ENCODE measurements around the gene PDZD8.
"Not testable (repeated sequence)": the region's sequence is repeated elsewhere in the genome, so short reads cannot be mapped to it uniquely, and the experiment has no call there.

The PDZD8 gene

GRCh38 chr10:117303451-117303850, 71.8 kb downstream of the PDZD8 start:
- FAIRE-seq; DNase-seq (ENCODE audit: insufficient read length, low spot score): not testable (repeated sequence)

GRCh38 chr10:117300671-117301070, 74.6 kb downstream of the PDZD8 start:
- DNase-seq (ENCODE audit: insufficient read length, low spot score), result no peak

GRCh38 chr10:117299435-117299834, 75.8 kb downstream of the PDZD8 start:
- no peak for DNase-seq (ENCODE audit: insufficient read length, low spot score)
- no peak for FAIRE-seq

More at GRCh38 chr10:117300671-117301070, 74.6 kb downstream of the PDZD8 start:
- no peak for FAIRE-seq

- DNase-seq (ENCODE audit: insufficient read length, low spot score) (no peak), FAIRE-seq (no peak)
These were observed 77.0 kb downstream of the PDZD8 start for GRCh38 chr10:117298219-117298618.

GRCh38 chr10:117294735-117295134, 80.5 kb downstream of the PDZD8 start:
- DNase-seq (ENCODE audit: insufficient read length, low spot score) (no peak), FAIRE-seq (peak; percentile 56)

- DNase-seq (ENCODE audit: insufficient read length, low spot score) (no peak), FAIRE-seq (no peak)
These were observed 81.1 kb downstream of the PDZD8 start for GRCh38 chr10:117294039-117294645.

- not testable (repeated sequence) for DNase-seq (ENCODE audit: insufficient read length, low spot score); FAIRE-seq
These were observed 84.4 kb downstream of the PDZD8 start for GRCh38 chr10:117290872-117291271.

GRCh38 chr10:117284716-117285494, 90.3 kb downstream of the PDZD8 start:
- FAIRE-seq (no peak), DNase-seq (ENCODE audit: insufficient read length, low spot score) (no peak)

- no peak for DNase-seq (ENCODE audit: insufficient read length, low spot score)
- FAIRE-seq, result no peak
These were observed 97.6 kb downstream of the PDZD8 start for GRCh38 chr10:117277675-117278074.

GRCh38 chr10:117275121-117275520, 100.1 kb downstream of the PDZD8 start:
- no peak for DNase-seq (ENCODE audit: insufficient read length, low spot score)
- no peak for FAIRE-seq

GRCh38 chr10:117274509-117274908, 100.7 kb downstream of the PDZD8 start:
- no peak for FAIRE-seq
- no peak for DNase-seq (ENCODE audit: insufficient read length, low spot score)

- FAIRE-seq, result no peak
- DNase-seq (ENCODE audit: insufficient read length, low spot score), result no peak
These were observed 101.3 kb downstream of the PDZD8 start for GRCh38 chr10:117273980-117274379.

- DNase-seq (ENCODE audit: insufficient read length, low spot score), result no peak
- no peak for FAIRE-seq
These were observed 102.8 kb downstream of the PDZD8 start for GRCh38 chr10:117272195-117273076.

GRCh38 chr10:117271427-117271826, 103.8 kb downstream of the PDZD8 start:
- DNase-seq (ENCODE audit: insufficient read length, low spot score), result no peak
- FAIRE-seq, result no peak

GRCh38 chr10:117268907-117269306, 106.3 kb downstream of the PDZD8 start:
- FAIRE-seq, result no peak

GRCh38 chr10:117268258-117268657, 107.0 kb downstream of the PDZD8 start:
- DNase-seq (ENCODE audit: insufficient read length, low spot score) (no peak), FAIRE-seq (no peak)

More at GRCh38 chr10:117268907-117269306, 106.3 kb downstream of the PDZD8 start:
- DNase-seq (ENCODE audit: insufficient read length, low spot score), result no peak

- FAIRE-seq (no peak), DNase-seq (ENCODE audit: insufficient read length, low spot score) (no peak)
These were observed 108.4 kb downstream of the PDZD8 start for GRCh38 chr10:117266812-117267211.

- FAIRE-seq (no peak), DNase-seq (ENCODE audit: insufficient read length, low spot score) (no peak)
These were observed 108.8 kb downstream of the PDZD8 start for GRCh38 chr10:117266400-117266799.

GRCh38 chr10:117264782-117265181, 110.5 kb downstream of the PDZD8 start:
- no peak for DNase-seq (ENCODE audit: insufficient read length, low spot score)
- FAIRE-seq, result no peak

- FAIRE-seq (no peak), DNase-seq (ENCODE audit: insufficient read length, low spot score) (no peak)
These were observed 112.3 kb downstream of the PDZD8 start for GRCh38 chr10:117262903-117263293.

GRCh38 chr10:117262291-117262902, 112.8 kb downstream of the PDZD8 start:
- no peak for FAIRE-seq
- no peak for DNase-seq (ENCODE audit: insufficient read length, low spot score)

All from GM19239 (cell line).